Upper lobe of right lung (tissue), 1 donor: ENCODE data around the gene MORF4L1. TPM values are rescaled to one million over a fixed set of nuclear protein-coding genes. Genes with fewer than 3 reads are reported as not detected.
"Not testable (repeated sequence)": the region's sequence is repeated elsewhere in the genome, so short reads cannot be mapped to it uniquely, and the experiment has no call there.

Source experiments
- ATAC-seq: fragments of 200-7000 bp; cut with Tn5 transposase; one replicate; pipeline ENCODE4 v1.9.1; 2020; ENCODE audit warnings: mild to moderate bottlenecking, moderate library complexity
- DNase-seq: peaks from one replicate; pipeline ENCODE4 v3.0.0-alpha.2; 2020
- H3K27ac ChIP-seq: fragments of 200-600 bp; one replicate; pipeline ENCODE4 v1.8.0; 2022
- H3K27me3 ChIP-seq: fragments of 200-600 bp; one replicate; pipeline ENCODE4 v1.8.0; 2022; ENCODE audit warnings: mild to moderate bottlenecking
- H3K36me3 ChIP-seq: fragments of 200-600 bp; one replicate; pipeline ENCODE4 v1.8.0; 2022
- H3K4me1 ChIP-seq: fragments of 200-600 bp; one replicate; pipeline ENCODE4 v1.8.0; 2022
- H3K4me3 ChIP-seq: fragments of 200-600 bp; one replicate; pipeline ENCODE4 v1.8.0; 2022; ENCODE audit warnings: mild to moderate bottlenecking
- H3K9me3 ChIP-seq: fragments of 200-600 bp; one replicate; pipeline ENCODE4 v1.8.0; 2022
- CTCF ChIP-seq: fragments of 200-600 bp; IDR thresholded peaks from one replicate; pipeline ENCODE4 v1.8.0; 2022; ENCODE audit warnings: antibody characterized with exemption
- intact Hi-C: fragments of 100-400 bp; cut with DNase I; formaldehyde crosslinking; loops from one replicate; pipeline ENCODE4 v1.11.0; 2022
- total RNA-seq: library from RNA; stranded (reverse); fragmentation: NEBNext Ultra II Directional; extraction: Animal tissue kit (Norgen Biotek cat#: 25700); gene quantifications from one replicate; pipeline ENCODE4 v1.2.1, GENCODE V29; 2021
- donor health status: DM: no; HTN: yes; CAD: no; lungs with severe emphysema.

The MORF4L1 gene
- total RNA-seq, 1 donor from 2014 or later: 261 TPM

GRCh38 chr15:78841891-78842290 is 30.8 kb upstream of the MORF4L1 start:
- no peak for ATAC-seq
- TF ChIP-seq CTCF: no peak
- Histone ChIP-seq H3K27me3 (no peaks in the 10 kb centered on the region), H3K4me3 (no peak overlapping the region), H3K36me3 (no peaks in the 10 kb centered on the region), H3K9me3 (no peaks in the 10 kb centered on the region), H3K27ac (no peak overlapping the region), H3K4me1 (no peaks in the 10 kb centered on the region)
- peak; percentile 27 for DNase-seq
- intact Hi-C loops: no loop called here

GRCh38 chr15:78842519-78842918 is 30.2 kb upstream of the MORF4L1 start:
- intact Hi-C loops: no loop called here
- DNase-seq: no peak

GRCh38 chr15:78846906-78847305 is 25.8 kb upstream of the MORF4L1 start:
- H3K4me3 ChIP-seq, H3K27ac ChIP-seq, H3K9me3 ChIP-seq, DNase-seq, H3K27me3 ChIP-seq, ATAC-seq, intact Hi-C loops, H3K4me1 ChIP-seq, H3K36me3 ChIP-seq: not testable (repeated sequence)

More at GRCh38 chr15:78842519-78842918, 30.2 kb upstream of the MORF4L1 start:
- Histone ChIP-seq H3K9me3 (no peaks in the 10 kb centered on the region), H3K4me3 (no peak overlapping the region), H3K27me3 (no peaks in the 10 kb centered on the region), H3K36me3 (no peaks in the 10 kb centered on the region), H3K27ac (no peak overlapping the region), H3K4me1 (no peaks in the 10 kb centered on the region)
- no peak for ATAC-seq
- no peak for TF ChIP-seq CTCF

- intact Hi-C loops: not testable (repeated sequence)
Observed at GRCh38 chr15:78847387-78847906, 25.2 kb upstream of the MORF4L1 start.

GRCh38 chr15:78850352-78850751 is 22.3 kb upstream of the MORF4L1 start:
- peak; percentile 64 for ATAC-seq
- Histone ChIP-seq H3K4me1 (no peaks in the 10 kb centered on the region), H3K36me3 (no peaks in the 10 kb centered on the region), H3K9me3 (no peaks in the 10 kb centered on the region), H3K4me3 (no peak overlapping the region), H3K27me3 (no peaks in the 10 kb centered on the region), H3K27ac (no peak overlapping the region)
- intact Hi-C loops: no loop called here
- DNase-seq: no peak
- no peak for TF ChIP-seq CTCF

More at GRCh38 chr15:78847387-78847906, 25.2 kb upstream of the MORF4L1 start:
- not testable (repeated sequence) for H3K27ac ChIP-seq, H3K4me3 ChIP-seq, H3K4me1 ChIP-seq, H3K36me3 ChIP-seq, DNase-seq, H3K27me3 ChIP-seq, H3K9me3 ChIP-seq, ATAC-seq

- ATAC-seq (no peak), DNase-seq (no peak)
- Histone ChIP-seq H3K4me3 (no peak overlapping the region), H3K9me3 (no peaks in the 10 kb centered on the region), H3K4me1 (no peaks in the 10 kb centered on the region), H3K27me3 (no peaks in the 10 kb centered on the region), H3K27ac (no peak overlapping the region), H3K36me3 (no peaks in the 10 kb centered on the region)
- no peak for TF ChIP-seq CTCF
- intact Hi-C loops: no loop called here
Observed at GRCh38 chr15:78850941-78851755, 21.5 kb upstream of the MORF4L1 start.
